SK-N-SH (cell line): Measurements from ENCODE around the gene PRMT7.

Source experiments
- RFX5 ChIP-seq: IDR thresholded peaks from 2 replicates; pipeline ENCODE4 v1.6.1; 2012; ENCODE audit warnings: mild to moderate bottlenecking, improper control_type of control experiment, low read length
- SIN3A ChIP-seq: IDR thresholded peaks from 2 replicates; pipeline ENCODE4 v1.6.1; 2012; ENCODE audit warnings: low read depth, mild to moderate bottlenecking, low read length, moderate library complexity, borderline replicate concordance
- TF ChIP-seq, protein P1 (sequence below): fragments of 200-600 bp; sonication (generic); IDR thresholded peaks from 2 replicates; pipeline ENCODE4 v1.6.1; 2017; ENCODE audit warnings: antibody characterized with exemption, mild to moderate bottlenecking, moderate library complexity
- TF ChIP-seq, protein P2 (sequence below): fragments of 150-350 bp; IDR thresholded peaks from 2 replicates; pipeline ENCODE4 v1.6.1; 2016; ENCODE audit warnings: mild to moderate bottlenecking, low read depth, low read length
- TF ChIP-seq, protein P3 (sequence below): IDR thresholded peaks from 2 replicates; pipeline ENCODE4 v1.6.1; 2012; ENCODE audit warnings: mild to moderate bottlenecking, low read depth, low read length, moderate library complexity
- TF ChIP-seq, protein P4 (sequence below): IDR thresholded peaks from 2 replicates; pipeline ENCODE4 v1.4.0; 2012; ENCODE audit warnings: low read depth

DNA sequence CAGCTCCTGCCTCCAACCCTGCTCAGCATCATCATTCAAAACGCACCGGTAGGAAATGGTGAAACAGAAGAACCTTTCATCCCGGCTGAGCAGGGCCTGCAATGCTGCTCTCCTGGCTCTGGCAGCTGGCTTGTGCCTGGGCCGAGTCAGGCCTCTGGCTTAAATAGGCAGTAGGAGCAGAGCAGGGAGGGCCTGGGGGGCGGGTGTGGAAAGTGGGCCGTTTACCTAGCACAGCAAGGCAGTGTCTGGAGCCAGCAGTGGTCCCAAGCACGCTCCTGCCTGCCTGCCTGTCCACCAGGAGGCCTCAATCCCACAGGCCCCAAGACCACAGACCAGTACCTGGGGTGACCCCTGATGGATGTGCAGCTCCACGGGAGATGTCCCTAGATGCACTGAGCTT lies 78.2 kb downstream of the PRMT7 start:
- TF ChIP-seq, protein P1, sequence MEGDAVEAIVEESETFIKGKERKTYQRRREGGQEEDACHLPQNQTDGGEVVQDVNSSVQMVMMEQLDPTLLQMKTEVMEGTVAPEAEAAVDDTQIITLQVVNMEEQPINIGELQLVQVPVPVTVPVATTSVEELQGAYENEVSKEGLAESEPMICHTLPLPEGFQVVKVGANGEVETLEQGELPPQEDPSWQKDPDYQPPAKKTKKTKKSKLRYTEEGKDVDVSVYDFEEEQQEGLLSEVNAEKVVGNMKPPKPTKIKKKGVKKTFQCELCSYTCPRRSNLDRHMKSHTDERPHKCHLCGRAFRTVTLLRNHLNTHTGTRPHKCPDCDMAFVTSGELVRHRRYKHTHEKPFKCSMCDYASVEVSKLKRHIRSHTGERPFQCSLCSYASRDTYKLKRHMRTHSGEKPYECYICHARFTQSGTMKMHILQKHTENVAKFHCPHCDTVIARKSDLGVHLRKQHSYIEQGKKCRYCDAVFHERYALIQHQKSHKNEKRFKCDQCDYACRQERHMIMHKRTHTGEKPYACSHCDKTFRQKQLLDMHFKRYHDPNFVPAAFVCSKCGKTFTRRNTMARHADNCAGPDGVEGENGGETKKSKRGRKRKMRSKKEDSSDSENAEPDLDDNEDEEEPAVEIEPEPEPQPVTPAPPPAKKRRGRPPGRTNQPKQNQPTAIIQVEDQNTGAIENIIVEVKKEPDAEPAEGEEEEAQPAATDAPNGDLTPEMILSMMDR: no peak
- TF ChIP-seq, protein P2, sequence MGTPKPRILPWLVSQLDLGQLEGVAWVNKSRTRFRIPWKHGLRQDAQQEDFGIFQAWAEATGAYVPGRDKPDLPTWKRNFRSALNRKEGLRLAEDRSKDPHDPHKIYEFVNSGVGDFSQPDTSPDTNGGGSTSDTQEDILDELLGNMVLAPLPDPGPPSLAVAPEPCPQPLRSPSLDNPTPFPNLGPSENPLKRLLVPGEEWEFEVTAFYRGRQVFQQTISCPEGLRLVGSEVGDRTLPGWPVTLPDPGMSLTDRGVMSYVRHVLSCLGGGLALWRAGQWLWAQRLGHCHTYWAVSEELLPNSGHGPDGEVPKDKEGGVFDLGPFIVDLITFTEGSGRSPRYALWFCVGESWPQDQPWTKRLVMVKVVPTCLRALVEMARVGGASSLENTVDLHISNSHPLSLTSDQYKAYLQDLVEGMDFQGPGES: no peak
- TF ChIP-seq, protein P3, sequence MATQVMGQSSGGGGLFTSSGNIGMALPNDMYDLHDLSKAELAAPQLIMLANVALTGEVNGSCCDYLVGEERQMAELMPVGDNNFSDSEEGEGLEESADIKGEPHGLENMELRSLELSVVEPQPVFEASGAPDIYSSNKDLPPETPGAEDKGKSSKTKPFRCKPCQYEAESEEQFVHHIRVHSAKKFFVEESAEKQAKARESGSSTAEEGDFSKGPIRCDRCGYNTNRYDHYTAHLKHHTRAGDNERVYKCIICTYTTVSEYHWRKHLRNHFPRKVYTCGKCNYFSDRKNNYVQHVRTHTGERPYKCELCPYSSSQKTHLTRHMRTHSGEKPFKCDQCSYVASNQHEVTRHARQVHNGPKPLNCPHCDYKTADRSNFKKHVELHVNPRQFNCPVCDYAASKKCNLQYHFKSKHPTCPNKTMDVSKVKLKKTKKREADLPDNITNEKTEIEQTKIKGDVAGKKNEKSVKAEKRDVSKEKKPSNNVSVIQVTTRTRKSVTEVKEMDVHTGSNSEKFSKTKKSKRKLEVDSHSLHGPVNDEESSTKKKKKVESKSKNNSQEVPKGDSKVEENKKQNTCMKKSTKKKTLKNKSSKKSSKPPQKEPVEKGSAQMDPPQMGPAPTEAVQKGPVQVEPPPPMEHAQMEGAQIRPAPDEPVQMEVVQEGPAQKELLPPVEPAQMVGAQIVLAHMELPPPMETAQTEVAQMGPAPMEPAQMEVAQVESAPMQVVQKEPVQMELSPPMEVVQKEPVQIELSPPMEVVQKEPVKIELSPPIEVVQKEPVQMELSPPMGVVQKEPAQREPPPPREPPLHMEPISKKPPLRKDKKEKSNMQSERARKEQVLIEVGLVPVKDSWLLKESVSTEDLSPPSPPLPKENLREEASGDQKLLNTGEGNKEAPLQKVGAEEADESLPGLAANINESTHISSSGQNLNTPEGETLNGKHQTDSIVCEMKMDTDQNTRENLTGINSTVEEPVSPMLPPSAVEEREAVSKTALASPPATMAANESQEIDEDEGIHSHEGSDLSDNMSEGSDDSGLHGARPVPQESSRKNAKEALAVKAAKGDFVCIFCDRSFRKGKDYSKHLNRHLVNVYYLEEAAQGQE: no peak
- TF ChIP-seq SIN3A (no peak), RFX5 (no peak)
- TF ChIP-seq, protein P4, sequence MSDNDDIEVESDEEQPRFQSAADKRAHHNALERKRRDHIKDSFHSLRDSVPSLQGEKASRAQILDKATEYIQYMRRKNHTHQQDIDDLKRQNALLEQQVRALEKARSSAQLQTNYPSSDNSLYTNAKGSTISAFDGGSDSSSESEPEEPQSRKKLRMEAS: no peak
